ENCODE measurements around the gene AKT2.

Gene AKT2

DNA sequence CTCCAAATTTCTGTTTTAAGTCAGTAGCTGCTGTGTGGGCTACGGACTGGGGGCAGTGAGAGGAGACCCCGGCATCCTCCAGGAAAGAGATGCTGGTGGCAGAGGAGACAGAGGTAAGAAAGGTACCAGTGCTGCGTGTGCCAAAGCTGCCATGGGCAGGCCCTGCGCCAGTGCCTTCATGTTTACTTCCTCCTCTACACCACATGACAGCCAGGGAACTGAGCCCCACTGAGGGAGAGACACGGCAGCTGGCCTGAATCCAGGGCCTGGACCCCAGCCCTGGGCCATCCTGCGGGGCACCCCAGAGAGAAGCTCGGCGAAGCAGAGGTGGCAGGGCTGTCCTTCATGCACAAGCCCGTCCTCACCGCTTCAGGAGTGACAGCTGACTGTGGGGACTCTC is 35.9 kb downstream of the AKT2 start:
- no peak for DNase-seq

DNA sequence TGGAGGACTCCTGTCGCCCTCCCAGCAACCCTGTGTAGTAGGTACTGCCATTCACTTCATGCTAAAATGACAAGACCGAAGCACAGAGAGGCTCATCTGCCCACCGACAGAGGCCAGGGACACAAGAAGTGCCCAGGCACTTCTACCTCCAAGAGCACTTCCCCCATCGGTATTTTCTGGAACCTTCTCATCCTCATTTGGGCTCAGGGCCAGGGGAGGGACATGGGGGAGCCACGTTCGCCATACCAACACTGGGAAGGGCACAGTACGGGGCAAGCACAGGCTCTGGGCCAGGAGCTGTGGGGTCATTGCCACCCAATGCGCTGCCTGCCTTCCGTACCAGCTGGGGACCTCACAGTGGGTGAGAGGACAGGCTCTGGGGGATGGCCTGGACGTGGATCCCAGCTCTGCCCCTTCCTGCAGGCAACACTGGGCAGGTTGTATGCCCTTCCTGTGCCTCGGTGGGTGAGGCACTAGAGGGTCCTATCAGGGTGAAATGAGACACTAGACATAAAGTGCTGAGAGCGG is 37.3 kb downstream of the AKT2 start:
- DNase-seq: no peak

DNA sequence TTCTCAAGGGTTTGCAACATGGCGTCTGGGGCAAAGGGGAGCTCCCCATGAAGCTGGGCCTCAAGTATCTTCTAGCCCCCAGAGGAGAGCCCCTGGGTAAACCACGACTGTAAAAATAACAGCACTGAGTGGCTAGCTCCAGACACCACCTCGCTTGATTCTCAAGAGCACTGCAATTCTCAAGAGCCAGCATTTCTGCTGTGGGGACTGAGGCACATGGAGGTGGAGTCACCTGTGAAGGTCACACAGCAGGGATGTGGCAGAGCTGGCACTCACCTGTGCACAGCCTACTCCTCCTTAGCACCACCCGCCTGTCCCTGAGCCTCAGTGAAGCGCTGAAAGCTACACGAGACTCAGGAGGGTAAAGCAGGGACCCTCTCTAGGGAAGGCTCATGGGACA is 38.0 kb downstream of the AKT2 start:
- no peak for DNase-seq

DNA sequence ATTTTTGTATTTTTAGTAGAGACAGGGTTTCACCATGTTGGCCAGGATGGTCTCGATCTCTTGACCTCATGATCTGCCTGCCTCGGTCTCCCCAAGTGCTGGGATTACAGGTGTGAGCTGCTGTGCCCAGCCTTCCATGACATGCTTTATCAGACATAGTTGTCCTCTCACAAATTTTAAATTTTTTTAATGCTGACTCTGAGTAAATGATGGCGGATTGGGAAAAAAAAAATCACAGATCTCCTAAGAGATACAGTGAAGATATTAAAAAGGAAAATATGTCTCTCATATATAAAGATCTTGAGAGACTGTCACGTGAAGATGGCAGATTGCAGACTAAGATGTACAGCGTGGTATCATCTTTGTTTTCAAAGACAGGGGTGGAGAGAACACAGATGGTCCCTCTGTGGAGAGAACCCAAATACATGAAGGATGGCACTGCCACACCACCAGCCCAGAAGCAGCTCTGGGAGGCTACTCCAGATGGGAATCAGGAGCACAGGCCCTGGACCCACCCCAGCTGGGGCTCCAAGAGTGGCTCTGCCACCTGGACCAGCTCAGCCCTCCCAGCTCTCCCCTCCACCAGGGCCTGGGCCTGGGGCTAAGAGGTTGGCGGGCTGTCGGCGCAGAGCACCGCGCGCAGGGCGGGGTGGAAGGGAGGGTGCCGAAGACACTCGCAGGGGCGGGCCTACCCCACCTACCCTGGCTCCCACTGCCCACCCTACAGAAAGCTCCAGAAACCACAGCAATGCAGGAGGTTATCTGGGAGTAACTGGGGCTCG is 38.7 kb downstream of the AKT2 start:
- DNase-seq: no peak

DNA sequence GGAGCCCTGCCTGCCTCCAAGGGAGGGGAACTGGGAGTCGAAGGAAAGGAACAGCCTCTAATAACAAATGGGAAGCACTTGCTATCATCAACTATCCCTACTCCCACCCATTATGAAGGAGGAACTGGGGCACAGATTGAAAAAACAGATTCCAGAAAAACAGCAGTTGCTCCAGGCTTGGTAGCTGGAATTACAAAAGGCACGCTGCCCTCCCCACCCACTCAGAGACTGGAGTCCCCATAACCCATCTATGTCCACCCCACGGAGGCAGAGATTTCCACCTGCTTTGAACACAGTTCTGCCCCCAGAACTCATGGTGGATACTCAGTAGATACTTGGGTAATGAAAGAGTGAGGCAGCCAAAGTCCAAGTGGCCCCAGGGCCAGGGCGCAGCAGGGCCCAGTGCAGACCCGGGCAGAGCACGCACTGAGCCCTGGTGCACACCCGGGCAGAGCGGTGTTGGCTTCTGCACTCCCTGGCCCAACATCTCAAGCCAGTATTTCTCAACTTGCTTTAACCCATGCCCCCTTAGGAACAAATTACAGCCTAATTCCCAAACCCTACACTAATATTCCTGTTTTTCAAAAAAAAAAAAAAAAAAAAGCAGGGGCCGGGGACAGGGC is 39.5 kb downstream of the AKT2 start:
- DNase-seq: no peak

DNA sequence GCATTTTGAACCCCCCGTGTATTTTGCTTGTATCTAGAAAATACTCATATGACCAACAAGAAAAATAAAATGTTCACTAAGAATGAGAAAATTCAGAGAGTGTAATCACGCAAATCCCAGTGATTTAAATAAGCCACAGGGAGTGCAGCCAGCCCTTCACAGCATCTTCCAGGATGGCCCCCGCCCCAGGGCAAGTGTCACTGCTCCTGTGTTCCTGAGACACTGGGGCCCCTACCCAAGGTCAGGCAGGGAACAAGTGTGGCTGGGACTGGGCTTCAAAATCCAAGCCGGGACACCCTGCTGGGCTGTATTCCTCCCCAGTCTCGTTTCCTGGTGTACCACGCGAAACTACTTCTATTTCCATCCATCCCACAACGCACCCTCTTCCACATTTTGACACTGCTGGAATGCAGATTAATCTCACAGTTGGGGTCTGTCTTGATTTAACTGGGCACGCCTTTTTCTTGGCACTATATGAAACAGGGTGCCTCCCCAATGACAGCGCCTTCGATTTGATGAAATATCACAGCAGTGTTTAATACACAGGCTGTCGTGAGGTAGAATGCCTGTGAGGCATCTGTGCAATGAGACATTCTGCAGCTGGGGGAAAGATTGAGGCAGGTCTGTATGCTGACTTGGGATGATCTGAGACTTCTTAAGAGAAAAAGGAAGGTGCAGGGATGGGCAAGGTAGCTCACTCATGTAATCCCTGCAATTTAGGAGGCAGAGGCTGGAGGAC is 40.4 kb downstream of the AKT2 start:
- DNase-seq: no peak

DNA sequence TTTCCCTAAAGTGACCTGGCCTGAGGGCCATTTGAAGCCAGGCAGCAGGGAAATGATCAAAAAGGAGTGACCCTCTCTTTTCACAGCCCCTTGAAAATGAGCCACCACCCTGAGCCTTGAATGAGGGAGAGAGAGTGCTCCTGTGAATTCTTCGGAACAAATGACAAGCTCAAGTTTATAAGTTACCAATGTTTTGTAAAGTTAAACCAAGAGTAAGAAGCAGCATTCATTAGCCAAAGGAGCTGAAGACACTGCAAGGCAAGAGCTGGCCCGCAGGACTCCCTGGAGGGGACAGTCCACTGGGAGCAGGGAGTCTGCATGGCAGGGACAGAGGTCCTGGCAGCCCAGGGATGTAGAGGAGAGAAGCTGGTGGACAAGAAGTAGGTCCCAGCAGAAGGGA is 42.0 kb downstream of the AKT2 start:
- DNase-seq: no peak

DNA sequence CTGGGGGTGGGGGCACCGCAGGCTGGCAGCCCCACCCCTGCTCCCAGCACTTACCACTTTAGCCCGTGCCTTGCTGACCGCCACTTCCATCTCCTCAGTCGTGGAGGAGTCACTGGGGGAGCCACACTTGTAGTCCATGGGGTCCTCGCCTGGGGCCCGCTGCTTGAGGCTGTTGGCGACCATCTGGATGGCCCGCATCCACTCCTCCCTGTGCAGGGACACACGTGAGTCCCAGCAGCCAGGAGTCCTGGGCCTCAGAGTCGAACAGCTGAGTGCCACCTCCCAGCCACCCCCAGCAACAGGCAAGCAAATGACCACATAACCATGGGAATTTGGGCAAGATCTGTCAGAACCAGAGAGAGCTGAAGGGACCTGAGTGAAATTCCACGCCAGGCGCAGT is 42.7 kb downstream of the AKT2 start:
- DNase-seq: no peak

DNA sequence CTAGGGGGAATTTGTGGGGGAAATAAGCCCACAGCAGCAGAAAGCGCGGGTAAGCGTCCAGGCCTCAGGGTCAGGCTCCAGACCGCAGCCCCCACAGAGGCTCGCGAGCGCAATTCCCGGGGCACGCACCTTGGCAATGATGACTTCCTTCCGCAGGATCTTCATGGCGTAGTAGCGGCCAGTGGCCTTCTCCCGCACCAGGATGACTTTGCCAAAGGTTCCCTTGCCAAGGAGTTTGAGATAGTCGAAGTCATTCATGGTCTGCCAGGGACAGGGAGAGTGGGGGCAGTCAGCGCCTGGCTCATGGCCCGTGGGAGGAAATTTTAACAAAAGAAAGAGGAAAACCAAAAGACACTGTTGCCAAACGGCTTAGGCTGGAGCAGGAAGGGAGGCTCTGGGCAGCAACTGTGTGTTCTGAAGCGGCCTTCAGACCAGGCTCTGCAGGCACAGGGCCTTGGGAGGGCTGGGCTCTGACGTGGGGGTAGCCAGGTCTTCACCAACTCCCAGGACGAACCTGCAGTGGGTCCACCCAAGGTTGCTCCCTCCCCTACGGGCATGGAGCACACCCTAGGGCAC is 43.2 kb downstream of the AKT2 start:
- DNase-seq: no peak

DNA sequence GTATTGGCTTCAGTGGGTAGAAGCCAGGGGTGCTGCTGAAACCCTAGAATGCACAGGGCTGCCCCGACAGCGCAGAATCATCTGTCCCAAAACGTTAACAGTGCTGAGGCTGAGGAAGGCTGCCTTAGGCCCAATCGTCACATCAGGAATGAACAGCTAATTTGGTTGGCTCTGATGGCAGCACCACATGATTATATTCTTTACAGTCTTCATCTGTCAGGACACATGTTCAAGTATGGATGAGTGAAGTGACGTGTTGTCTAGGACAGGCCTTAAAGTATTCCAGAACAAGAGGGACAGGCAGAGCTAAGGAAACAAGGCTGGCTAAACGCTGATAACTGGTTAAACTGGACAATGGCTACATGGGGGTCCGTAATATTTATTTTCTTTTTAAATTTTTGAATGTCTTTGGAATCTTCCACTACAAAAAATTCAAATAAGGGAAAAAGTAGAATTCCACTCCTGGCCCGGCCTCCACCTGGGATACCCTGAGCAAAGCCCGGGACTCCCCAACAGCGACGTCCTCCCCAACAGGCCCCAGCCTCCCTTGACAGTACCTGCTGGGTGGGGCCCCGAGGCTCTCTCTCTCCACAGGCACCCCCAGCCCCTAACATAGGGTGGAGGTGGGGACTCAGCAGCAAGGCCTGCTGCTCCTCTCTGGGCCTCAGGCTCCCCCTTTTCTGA is 43.9 kb downstream of the AKT2 start:
- DNase-seq: no peak

DNA sequence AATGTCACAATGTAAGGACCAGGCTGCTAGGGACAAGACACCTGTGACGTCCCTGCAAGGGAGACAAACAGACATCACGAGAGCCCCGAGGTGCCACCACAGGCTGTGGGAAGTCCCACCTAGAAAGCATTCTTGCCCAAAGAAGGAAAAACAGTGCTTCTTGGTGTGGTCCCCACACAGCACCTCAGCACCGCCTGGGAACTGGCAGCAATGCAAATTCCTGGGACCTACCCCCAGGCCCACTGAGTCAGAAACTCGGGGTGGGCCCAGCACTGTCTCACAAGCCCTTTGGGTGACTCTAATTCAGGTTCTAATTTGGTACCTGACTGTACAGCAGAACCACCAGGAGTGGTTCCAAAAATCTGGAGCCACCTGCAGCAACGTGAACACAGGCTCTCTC is 44.8 kb downstream of the AKT2 start:
- DNase-seq: no peak

DNA sequence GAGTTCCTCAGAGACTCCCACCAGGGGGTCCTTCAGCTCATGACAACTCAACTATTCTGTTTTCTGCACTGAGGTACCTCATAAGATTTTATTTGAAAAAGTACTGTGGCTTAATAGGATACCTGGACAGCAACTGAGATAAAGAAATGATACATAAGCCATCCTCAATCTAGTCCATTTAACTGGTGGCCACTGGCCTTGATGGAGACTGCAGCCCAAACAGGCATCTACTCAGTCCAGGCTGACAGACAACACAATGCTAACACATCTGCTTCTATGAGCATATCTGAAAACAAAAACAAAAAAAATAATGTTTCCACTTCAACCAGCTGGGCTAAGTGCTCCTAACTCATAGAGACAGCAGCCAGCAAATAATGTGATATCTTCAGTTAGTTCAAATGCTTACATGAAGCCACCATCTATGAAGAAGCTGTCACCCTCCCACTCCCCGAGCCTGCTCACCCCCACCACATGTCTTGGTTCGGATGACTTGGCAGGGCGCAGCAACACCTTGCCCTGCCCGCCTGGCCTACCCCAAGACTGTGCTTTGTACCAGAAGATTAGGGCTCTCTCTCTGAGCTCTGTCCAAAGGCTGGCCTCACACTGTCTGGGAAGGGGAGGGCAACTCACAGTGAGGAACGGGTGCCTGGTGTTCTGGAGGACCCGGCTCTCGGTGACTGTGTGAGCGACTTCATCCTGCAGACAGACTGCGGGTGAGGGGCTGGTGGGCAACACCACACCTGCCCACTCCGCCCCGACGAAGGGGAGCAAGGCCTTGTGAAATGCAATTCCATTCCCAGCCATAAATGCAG is 45.5 kb downstream of the AKT2 start:
- no peak for DNase-seq

DNA sequence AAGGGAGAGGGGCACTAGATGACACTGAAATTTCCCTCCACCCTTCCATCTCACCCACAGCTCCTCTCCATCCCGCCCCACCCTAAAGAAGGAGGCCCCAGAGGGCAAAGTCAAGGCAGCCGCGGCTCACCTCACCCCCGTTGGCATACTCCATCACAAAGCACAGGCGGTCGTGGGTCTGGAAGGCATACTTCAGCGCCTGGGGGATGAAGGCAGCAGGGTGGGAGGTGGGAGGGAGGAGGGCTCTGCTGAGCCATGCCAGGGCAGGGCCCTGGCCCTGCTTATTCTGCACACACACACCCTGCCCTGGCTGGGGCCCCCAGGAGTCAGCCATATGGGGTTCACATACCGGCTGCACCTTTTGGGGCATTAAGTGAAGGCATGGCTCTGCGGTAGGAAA is 46.4 kb downstream of the AKT2 start:
- DNase-seq: no peak

DNA sequence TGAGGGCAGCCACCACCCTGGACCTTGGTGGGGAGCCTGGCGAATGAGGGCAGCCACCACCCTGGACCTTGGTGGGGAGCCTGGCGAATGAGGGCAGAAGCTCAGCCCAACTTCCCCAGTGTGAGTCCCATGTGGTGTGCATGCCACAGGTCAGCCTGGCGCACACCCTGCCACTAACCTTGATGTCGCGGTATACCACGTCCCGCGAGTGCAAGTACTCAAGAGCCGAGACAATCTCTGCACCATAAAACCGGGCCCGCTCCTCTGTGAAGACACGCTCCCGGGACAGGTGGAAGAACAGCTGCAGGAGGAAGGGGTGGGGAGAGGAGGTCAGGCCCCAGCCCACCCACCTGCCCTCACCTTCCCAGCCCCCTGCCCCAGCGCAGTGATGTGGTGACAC is 47.4 kb downstream of the AKT2 start:
- no peak for DNase-seq

DNA sequence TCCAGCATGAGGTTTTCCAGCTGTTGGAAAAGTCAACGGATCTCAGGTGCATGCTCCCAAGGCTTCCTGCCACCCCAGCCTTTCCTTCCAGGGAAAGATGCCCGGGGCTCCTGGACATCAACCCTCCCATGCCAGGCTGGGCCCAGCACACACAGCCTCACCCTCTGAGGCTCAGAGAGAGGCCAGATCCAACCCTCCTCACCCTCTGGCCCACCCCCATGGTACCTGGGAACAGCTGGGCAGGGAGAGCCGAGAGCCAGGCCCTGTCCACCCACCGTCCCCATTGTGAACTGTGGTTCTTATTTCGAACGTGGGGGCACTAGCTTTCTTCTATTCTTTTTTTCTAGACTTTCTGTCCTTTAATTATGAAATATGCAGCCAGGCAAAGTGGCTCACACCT is 48.8 kb downstream of the AKT2 start:
- DNase-seq: no peak

DNA sequence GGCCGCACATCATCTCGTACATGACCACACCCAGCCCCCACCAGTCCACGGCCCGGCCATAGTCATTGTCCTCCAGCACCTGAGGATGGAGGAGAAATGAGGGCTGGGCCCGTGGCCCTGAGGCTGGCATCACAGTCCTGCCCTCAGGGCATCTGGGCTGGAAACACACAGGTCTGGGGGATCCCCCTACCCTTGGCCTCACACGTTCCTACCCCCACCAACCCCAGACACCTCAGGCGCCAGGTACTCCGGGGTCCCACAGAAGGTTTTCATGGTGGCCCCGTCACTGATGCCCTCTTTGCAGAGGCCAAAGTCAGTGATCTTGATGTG is 49.2 kb downstream of the AKT2 start:
- DNase-seq: no peak

DNA sequence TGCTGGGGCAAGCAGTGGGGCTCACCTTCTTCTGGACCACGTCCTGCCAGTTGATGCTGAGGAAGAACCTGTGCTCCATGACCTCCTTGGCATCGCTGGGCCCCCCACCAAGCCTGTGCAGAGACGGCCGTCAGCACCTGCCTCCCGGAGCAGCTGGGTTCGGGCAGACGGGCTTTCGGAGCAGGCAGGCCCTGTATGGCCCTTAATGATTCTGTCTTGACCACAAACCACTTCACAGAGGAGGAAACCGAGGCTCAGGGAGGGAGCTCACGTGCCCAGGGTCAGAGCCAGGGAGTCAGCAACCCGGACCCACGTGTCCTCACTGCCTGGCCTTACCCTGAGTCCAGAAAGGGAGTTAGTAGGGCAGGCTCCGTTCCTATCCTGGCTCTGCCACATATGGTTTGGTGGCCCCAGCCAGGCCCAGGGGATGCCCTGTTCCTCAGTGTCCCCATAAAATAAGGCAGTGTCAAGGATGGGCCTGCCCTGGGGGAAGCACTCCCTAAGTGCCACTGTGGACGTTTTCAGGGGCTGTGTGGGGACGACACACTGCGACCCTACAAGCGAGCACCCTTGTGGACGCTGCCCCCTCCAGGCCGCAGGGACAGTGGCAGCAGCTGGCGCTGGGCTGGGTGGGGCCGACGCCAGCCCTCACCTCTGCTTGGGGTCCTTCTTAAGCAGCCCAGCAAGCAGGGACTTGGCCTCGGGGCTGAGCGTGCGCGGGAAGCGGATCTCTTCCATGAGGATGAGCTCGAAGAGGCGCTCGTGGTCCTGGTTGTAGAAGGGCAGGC is 49.7 kb downstream of the AKT2 start:
- no peak for DNase-seq

DNA sequence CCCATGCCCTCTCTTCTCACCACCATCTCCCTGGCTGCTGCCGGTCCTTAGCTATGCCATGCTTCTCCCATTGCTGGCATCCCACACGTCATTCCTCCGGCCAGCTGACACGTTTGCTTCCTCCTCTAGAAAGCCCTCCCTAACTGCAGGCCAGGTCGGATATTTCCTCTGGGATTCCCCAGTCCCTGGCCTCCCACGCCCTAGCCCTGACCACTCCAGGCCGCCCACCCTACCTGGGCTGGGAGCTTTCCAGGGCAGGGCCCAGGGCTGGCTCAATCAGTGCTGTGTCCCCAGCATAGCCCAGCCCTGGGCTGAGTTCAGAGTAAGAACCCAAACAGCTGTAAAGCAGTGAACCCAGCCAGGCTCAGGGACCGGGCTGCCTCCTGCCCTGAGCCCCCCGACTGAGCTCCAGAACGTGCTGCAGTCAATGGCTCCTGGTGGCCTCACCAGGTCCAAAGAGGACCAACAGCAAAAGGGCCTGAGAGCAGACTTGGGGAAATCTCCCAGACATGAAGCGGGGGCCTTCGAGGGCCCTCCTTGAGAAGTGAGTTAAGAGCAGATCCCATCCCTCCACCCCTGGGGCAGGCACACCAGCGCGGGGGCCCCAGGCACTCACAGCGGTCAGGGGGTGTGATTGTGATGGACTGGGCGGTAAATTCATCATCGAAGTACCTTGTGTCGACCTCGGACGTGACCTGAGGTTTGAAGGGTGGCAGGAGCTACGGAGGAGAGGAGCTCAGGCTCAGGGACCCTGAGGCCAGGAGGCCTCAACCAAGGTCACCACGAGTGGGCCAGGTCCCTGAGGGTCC is 50.5 kb downstream of the AKT2 start:
- DNase-seq: no peak

DNA sequence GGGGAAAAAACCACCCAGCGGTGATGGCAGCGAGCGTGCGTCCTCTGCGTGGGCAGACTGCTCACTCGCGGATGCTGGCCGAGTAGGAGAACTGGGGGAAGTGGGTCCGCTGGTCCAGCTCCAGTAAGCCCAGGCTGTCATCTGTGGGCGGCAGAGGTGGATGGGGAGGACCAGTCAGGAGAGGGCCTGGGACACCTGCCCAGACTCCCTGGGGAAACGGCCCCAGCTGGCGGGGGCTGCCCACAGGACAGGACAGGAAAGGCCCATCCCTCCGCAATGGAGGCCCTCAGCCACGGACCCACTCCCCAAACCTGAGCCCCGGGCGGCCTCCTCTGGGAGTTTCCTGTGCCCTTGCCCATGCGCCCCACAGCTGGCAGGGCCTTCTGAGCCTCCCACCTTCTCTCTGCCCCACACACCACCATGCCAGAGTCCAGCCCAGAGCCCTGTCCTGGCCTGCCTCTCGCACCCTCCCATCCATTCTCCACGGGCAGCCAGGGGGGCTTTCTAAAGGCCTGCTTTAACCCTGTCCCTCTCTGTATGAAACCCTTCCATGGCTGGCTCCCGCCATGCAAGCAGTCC is 51.2 kb downstream of the AKT2 start:
- no peak for DNase-seq

Measured in NCI-H526 (cell line).